A549 (cell line): ENCODE results near the gene PITPNM3.

Source experiments
- BCL3 ChIP-seq: fragments of >200 bp; sonication (Bioruptor Twin); formaldehyde crosslinking; IDR thresholded peaks from 3 replicates; pipeline ENCODE4 v1.6.1; 2016
- CTCF ChIP-seq: fragments of >200 bp; sonication (Bioruptor Twin); formaldehyde crosslinking; IDR thresholded peaks from 3 replicates; pipeline ENCODE4 v1.5.1; 2016
- EHMT2 ChIP-seq: fragments of 200-600 bp; sonication (generic); IDR thresholded peaks from 2 replicates; pipeline ENCODE4 v1.6.1; 2016; ENCODE audit warnings: antibody characterized with exemption, low read depth, mild to moderate bottlenecking, moderate library complexity
- EP300 ChIP-seq, 2 experiments: fragments of >200 bp; sonication (Bioruptor Twin); formaldehyde crosslinking; IDR thresholded peaks; 2 replicates in 1 of 2; 3 replicates in 1 of 2; pipeline ENCODE4 v1.6.1; 2016 to 2017
- JUN ChIP-seq, 2 experiments: fragments of >200 bp; sonication (Bioruptor Twin); formaldehyde crosslinking; IDR thresholded peaks; 2 replicates in 1 of 2; 3 replicates in 1 of 2; pipeline ENCODE4 v1.6.1; 2016 to 2017
- MAZ ChIP-seq: fragments of 150-350 bp; IDR thresholded peaks from 2 replicates; pipeline ENCODE4 v1.6.1; 2014; ENCODE audit warnings: antibody characterized with exemption, low read depth, low read length, borderline replicate concordance
- RCOR1 ChIP-seq: fragments of 150-350 bp; IDR thresholded peaks from 2 replicates; pipeline ENCODE4 v1.6.1; 2014; ENCODE audit warnings: antibody characterized with exemption, low read length, low read depth
- SMC3 ChIP-seq: fragments of >200 bp; sonication (Bioruptor Twin); formaldehyde crosslinking; IDR thresholded peaks from 3 replicates; pipeline ENCODE4 v1.6.1; 2018; ENCODE audit warnings: inconsistent platforms
- SREBF2 ChIP-seq: fragments of 450-650 bp; IDR thresholded peaks from 2 replicates; pipeline ENCODE4 v1.6.1; 2014; ENCODE audit warnings: mild to moderate bottlenecking, moderate library complexity
- TFCP2L1 ChIP-seq: fragments of 250-450 bp; sonication (Bioruptor Pico); IDR thresholded peaks from 2 replicates; pipeline ENCODE4 v1.5.0; 2021; ENCODE audit warnings: mild to moderate bottlenecking
- TF ChIP-seq, protein P1 (sequence below): fragments of 150-350 bp; IDR thresholded peaks from 2 replicates; pipeline ENCODE4 v1.6.1; 2014; ENCODE audit warnings: low read depth, mild to moderate bottlenecking, low read length

DNA sequence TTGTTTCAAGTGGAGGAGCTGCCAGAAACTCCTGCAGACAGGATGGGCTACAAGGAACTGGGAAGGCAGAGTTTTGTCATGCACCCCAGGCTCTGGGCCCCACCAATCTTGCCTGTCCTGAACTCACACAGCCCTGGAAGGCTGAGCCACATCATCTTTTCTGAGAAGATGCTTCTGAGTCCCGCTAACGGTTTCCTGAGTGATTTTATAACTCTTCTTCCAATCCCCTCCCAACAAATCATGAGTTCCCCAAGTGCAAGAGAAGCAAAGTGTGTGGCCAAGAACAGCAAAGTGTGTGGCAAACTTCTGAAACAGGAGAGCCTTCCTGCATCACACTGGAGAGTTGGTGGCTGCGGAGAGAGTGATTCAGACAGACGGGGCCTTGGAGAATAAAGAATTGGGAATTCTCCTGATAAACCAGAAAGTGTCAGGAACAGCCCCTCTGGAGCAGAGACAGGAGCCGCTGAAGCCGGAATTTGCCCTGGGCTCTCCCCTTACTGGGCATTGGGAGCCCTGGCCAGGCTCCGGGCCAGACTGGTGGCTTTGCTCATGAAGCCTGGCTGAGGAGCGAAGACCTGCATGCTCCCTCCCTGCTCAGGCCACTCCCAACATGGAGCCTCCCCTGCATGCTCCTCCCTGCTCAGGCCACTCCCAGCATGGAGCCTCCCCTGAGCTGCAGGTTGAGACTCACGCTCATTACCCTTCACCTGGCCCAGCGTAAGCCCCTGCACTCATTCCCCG lies 47.2 kb downstream of the PITPNM3 start:
- TF ChIP-seq SREBF2 (no peak), JUN (IDR thresholded peaks at IDR 0.05) (no peak), CTCF (no peak), MAZ (no peak), BCL3 (no peak), TFCP2L1 (CRISPR knock-in tag) (no peak), EP300 (IDR thresholded peaks at IDR 0.05) (no peak), SMC3 (no peak), EHMT2 (no peak), RCOR1 (no peak)
- TF ChIP-seq, protein P1, sequence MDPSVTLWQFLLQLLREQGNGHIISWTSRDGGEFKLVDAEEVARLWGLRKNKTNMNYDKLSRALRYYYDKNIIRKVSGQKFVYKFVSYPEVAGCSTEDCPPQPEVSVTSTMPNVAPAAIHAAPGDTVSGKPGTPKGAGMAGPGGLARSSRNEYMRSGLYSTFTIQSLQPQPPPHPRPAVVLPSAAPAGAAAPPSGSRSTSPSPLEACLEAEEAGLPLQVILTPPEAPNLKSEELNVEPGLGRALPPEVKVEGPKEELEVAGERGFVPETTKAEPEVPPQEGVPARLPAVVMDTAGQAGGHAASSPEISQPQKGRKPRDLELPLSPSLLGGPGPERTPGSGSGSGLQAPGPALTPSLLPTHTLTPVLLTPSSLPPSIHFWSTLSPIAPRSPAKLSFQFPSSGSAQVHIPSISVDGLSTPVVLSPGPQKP = no peak
